HTERT RPE-1 (cell line): ENCODE results near the gene NPHS2.

ENCODE experiments used
- in situ Hi-C: fragments of 300-500 bp; cut with MboI; formaldehyde crosslinking; loops from 4 replicates; pipeline ENCODE4 v1.14.3; 2020; ENCODE audit warnings: low sequenced_read_pairs

NPHS2 gene

GRCh38 chr1:179575497-179576314 lies at the start of gene NPHS2:
TSS of gene NPHS2 (minus strand) at chr1:179575948. CDS start at chr1:179575864, 84 bp downstream.
- in situ Hi-C loops: no loop called here

- in situ Hi-C loops: no loop called here
Measured at GRCh38 chr1:179612361-179612760, 36.6 kb upstream of the NPHS2 start.

GRCh38 chr1:179601093-179601492 lies 25.3 kb upstream of the NPHS2 start:
- in situ Hi-C loops: no loop called here

GRCh38 chr1:179599623-179600249 lies 24.0 kb upstream of the NPHS2 start:
- in situ Hi-C loops: no loop called here

GRCh38 chr1:179598631-179599030 lies 22.9 kb upstream of the NPHS2 start:
- in situ Hi-C loops: no loop called here

GRCh38 chr1:179591592-179592580 lies 16.1 kb upstream of the NPHS2 start, which contains the start of gene TDRD5:
TSS of gene TDRD5 (plus strand) at chr1:179591832. CDS start at chr1:179592616, 784 bp downstream.
- in situ Hi-C loops: no loop called here

GRCh38 chr1:179591253-179591591 lies 15.5 kb upstream of the NPHS2 start:
- in situ Hi-C loops: no loop called here

- in situ Hi-C loops: no loop called here
Measured at GRCh38 chr1:179590671-179591070, 14.9 kb upstream of the NPHS2 start.

GRCh38 chr1:179589509-179589908 lies 13.8 kb upstream of the NPHS2 start:
- in situ Hi-C loops: no loop called here

- in situ Hi-C loops: no loop called here
Measured at GRCh38 chr1:179588425-179589024, 12.8 kb upstream of the NPHS2 start.

GRCh38 chr1:179587336-179587735 lies 11.6 kb upstream of the NPHS2 start:
- in situ Hi-C loops: no loop called here

GRCh38 chr1:179586107-179586823 lies 10.5 kb upstream of the NPHS2 start:
- in situ Hi-C loops: no loop called here

- in situ Hi-C loops: no loop called here
Measured at GRCh38 chr1:179583771-179584320, 8.1 kb upstream of the NPHS2 start.

GRCh38 chr1:179576509-179576908 lies 761 bp upstream of the NPHS2 start:
- in situ Hi-C loops: no loop called here

GRCh38 chr1:179558078-179558477 lies 17.7 kb downstream of the NPHS2 start:
- in situ Hi-C loops: no loop called here

GRCh38 chr1:179554427-179554826 lies 21.3 kb downstream of the NPHS2 start:
- in situ Hi-C loops: no loop called here

- in situ Hi-C loops: no loop called here
Measured at GRCh38 chr1:179550746-179551682, 24.7 kb downstream of the NPHS2 start.

- in situ Hi-C loops: no loop called here
Measured at GRCh38 chr1:179549368-179549700, 26.4 kb downstream of the NPHS2 start.
